Spleen (tissue), 11 donors: ENCODE data around the gene MGMT. TPM values are rescaled to one million over a fixed set of nuclear protein-coding genes. Genes with fewer than 3 reads are reported as not detected.

Experiments used
- DNase-seq: peaks from one replicate; pipeline ENCODE4 v3.0.0-alpha.2; 2020
- H3K27ac ChIP-seq, 8 donors: fragments of 200-600 bp; sonication (generic) in 7 of 8; 1 replicate in 4 of 8; 2 replicates in 4 of 8; pipeline versions ENCODE4 v1.5.0 to v1.8.0; 2016 to 2021; ENCODE audit warnings: inconsistent platforms in 4 of 8, mild to moderate bottlenecking in 4 of 8, moderate library complexity in 1 of 8
- H3K27me3 ChIP-seq, 7 donors: fragments of 200-600 bp; sonication (generic) in 6 of 7; replicated peaks in 1 of 7; 1 replicate in 4 of 7; 2 replicates in 3 of 7; pipeline versions ENCODE4 v1.5.0 to v1.8.0; 2016 to 2021; ENCODE audit warnings: inconsistent platforms in 3 of 7, mild to moderate bottlenecking in 1 of 7
- H3K36me3 ChIP-seq, 6 donors: fragments of 200-600 bp; sonication (generic) in 5 of 6; 1 replicate in 4 of 6; 2 replicates in 2 of 6; pipeline versions ENCODE4 v1.5.0 to v1.8.0; 2016 to 2021; ENCODE audit warnings: inconsistent platforms in 2 of 6
- H3K4me1 ChIP-seq, 6 donors: fragments of 200-600 bp; sonication (generic) in 5 of 6; 1 replicate in 3 of 6; 2 replicates in 3 of 6; pipeline versions ENCODE4 v1.5.0 to v1.8.0; 2016 to 2021; ENCODE audit warnings: inconsistent platforms in 3 of 6
- H3K4me3 ChIP-seq, 8 donors: fragments of 200-600 bp; sonication (generic) in 7 of 8; 1 replicate in 4 of 8; 2 replicates in 4 of 8; pipeline versions ENCODE4 v1.5.0 to v1.8.0; 2016 to 2021; ENCODE audit warnings: inconsistent platforms in 4 of 8, mild to moderate bottlenecking in 4 of 8, moderate library complexity in 2 of 8
- H3K9me3 ChIP-seq, 8 donors: fragments of 200-600 bp; sonication (generic) in 7 of 8; 1 replicate in 4 of 8; 2 replicates in 4 of 8; pipeline versions ENCODE4 v1.5.0 to v1.8.0; 2016 to 2021; ENCODE audit warnings: inconsistent platforms in 4 of 8
- POLR2A ChIP-seq, 3 donors: fragments of 450-650 bp; IDR thresholded peaks; one replicate each; pipeline ENCODE4 v1.5.1; 2017; ENCODE audit warnings: antibody characterized with exemption in 3 of 3, mild to moderate bottlenecking in 1 of 3
- POLR2AphosphoS5 ChIP-seq, 3 donors: sonication (generic); formaldehyde crosslinking; IDR thresholded peaks; one replicate each; pipeline ENCODE4 v1.5.1; 2017; ENCODE audit warnings: antibody characterized with exemption in 3 of 3
- WGBS, 5 donors: extraction: QIAGEN DNeasy Blood & Tissue Kit in 3 of 5; methylation state at CpG; one replicate each; pipeline versions ENCODE4 v1.1.5 to v1.1.7; 2013 to 2018; 5-methylcytosine and 5-hydroxymethylcytosine counted together
- intact Hi-C: fragments of 100-400 bp; cut with DNase I; formaldehyde crosslinking; loops from one replicate; pipeline ENCODE4 v1.15.0; 2023; ENCODE audit warnings: low total_unique reads
- polyA plus RNA-seq, 3 donors: library from polyadenylated mRNA; stranded (reverse); fragments of 200-250 nt; gene quantifications; one replicate each; pipeline ENCODE4 v1.2.1, GENCODE V29; 2013
- total RNA-seq, 7 donors: library from RNA; depleted of rRNA in 3 of 7; stranded (reverse); fragments of >200 nt in 3 of 7; fragmentation: NEBNext Ultra II Directional in 4 of 7; extraction: Animal tissue kit (Norgen Biotek cat#: 25700) in 4 of 7; gene quantifications; one replicate each; pipeline versions ENCODE4 v1.1.0 to v1.2.1, GENCODE V29; 2016 to 2021
- TF ChIP-seq, protein P1 (sequence below), 11 experiments: fragments of 200-600 bp in 7 of 11; fragments of 450-650 bp in 4 of 11; sonication (generic) in 4 of 11; IDR thresholded peaks in 8 of 11; conservative IDR thresholded peaks in 3 of 11; 1 replicate in 7 of 11; 2 replicates in 4 of 11; pipeline versions ENCODE4 v1.4.0 to v1.8.0; 2016 to 2021; ENCODE audit warnings: antibody characterized with exemption in 11 of 11, inconsistent platforms in 4 of 11, mild to moderate bottlenecking in 1 of 11
- donor health status: healthy with polysubstance abuse.
- donor health status: DM: no; HTN: no; CAD: no; lungs with moderate emphysema.
- donor health status: DM: no; HTN: no; CAD: no.
- donor health status: Bipolar disorder and iron deficiency.
- donor health status: healthy.
- donor health status: DM: no; HTN: no; CAD: no.
- donor health status: DM: yes; HTN: yes; CAD: no.

The MGMT gene
- total and polyA plus RNA-seq, 10 donors, result 14.3 to 33.4 (median 21.7) TPM

DNA sequence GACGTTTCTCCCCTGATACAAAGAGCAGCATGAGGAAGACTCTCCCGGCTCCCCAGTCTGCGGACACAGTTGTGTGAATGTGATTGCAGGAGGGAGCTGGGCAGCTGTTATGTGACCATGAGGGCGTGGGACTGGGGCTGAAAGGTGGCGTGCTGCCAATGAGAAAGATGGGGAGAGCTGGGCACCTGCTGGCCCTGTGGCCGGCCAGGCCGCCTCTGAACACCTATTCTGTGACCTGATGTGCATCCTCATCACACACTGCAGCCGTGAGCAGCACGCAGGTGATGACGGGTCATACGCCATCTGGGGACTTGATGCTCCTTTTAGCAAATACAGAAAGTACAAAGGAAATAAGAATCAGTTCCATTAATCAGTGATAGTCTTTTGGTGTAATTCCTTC is 86.9 kb downstream of the MGMT start:
- no peak overlapping the region for H3K27ac ChIP-seq
- H3K9me3 ChIP-seq, result no peaks in the 10 kb centered on the region
- peaks cover 0 to 18% (median 0%) of the 10 kb centered on the region in 6 donors for H3K36me3 ChIP-seq
- 92 to 96% (median 96%) methylated on average over 9 to 11 of the region's 11 CpGs for WGBS, 5 donors
- no peaks in the 10 kb centered on the region for H3K27me3 ChIP-seq
- intact Hi-C loops, result no loop called here
- DNase-seq, result no peak
- no peak for TF ChIP-seq POLR2A (IDR thresholded peaks at IDR 0.05)
- TF ChIP-seq, protein P1, sequence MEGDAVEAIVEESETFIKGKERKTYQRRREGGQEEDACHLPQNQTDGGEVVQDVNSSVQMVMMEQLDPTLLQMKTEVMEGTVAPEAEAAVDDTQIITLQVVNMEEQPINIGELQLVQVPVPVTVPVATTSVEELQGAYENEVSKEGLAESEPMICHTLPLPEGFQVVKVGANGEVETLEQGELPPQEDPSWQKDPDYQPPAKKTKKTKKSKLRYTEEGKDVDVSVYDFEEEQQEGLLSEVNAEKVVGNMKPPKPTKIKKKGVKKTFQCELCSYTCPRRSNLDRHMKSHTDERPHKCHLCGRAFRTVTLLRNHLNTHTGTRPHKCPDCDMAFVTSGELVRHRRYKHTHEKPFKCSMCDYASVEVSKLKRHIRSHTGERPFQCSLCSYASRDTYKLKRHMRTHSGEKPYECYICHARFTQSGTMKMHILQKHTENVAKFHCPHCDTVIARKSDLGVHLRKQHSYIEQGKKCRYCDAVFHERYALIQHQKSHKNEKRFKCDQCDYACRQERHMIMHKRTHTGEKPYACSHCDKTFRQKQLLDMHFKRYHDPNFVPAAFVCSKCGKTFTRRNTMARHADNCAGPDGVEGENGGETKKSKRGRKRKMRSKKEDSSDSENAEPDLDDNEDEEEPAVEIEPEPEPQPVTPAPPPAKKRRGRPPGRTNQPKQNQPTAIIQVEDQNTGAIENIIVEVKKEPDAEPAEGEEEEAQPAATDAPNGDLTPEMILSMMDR (IDR thresholded peaks at IDR 0.05 in 8 of 11, conservative IDR thresholded peaks at IDR 0.05 in 3 of 11), result no peak
- no peak for TF ChIP-seq POLR2AphosphoS5 (IDR thresholded peaks at IDR 0.05)
- H3K4me1 ChIP-seq, result peaks cover 0 to 11% (median 0%) of the 10 kb centered on the region in 6 donors
- no peak overlapping the region for H3K4me3 ChIP-seq

DNA sequence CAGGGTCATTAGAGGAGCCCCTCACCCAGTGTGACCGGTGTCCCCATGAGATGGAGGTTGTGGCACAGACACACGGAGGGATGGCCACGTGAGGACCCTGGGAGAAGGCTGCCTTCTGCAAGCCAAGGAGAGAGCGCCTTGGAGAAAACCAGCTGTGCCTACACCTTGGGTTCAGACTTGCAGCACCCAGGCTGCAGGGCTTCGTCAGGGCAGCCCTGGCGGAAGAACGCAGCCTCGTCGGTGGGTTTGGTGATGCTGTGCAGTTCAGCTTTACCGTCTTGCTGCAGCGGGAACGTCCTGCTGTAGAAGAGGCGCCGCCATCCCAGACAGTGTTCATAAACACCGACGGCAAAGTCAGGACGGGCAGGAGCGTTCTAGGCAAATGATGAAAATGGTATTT is 89.3 kb downstream of the MGMT start:
- Histone ChIP-seq H3K9me3 (no peaks in the 10 kb centered on the region), H3K27ac (no peak overlapping the region), H3K4me3 (no peak overlapping the region), H3K36me3 (peaks cover 0 to 13% (median 0%) of the 10 kb centered on the region in 6 donors), H3K4me1 (peaks cover 0 to 11% (median 0%) of the 10 kb centered on the region in 6 donors), H3K27me3 (no peaks in the 10 kb centered on the region)
- intact Hi-C loops, result no loop called here
- TF ChIP-seq, protein P1 (IDR thresholded peaks at IDR 0.05 in 8 of 11, conservative IDR thresholded peaks at IDR 0.05 in 3 of 11), result no peak
- TF ChIP-seq POLR2A (IDR thresholded peaks at IDR 0.05), result no peak
- no peak for DNase-seq
- WGBS, 5 donors, result 95 to 98% (median 96%) methylated on average over 17 to 18 of the region's 18 CpGs

DNA sequence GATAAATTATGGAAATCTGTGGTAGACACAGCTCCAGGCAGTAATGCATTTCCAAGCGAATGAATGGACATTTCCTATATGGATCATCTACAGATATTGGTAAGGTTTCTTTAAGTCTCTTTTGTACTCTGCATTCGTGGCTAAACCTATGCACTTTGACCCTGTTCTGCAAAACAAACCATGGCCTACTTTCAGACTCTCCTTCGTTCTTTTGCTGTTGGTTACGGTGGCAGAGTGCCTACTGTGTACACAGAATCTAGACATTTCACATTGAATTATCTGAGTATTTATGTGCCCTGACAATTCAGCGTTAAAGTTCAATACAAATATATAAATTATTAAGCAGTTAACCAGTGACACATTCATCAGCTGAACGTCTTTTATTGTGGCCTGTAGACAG is 93.3 kb downstream of the MGMT start:
- TF ChIP-seq POLR2AphosphoS5 (IDR thresholded peaks at IDR 0.05) (no peak), POLR2A (IDR thresholded peaks at IDR 0.05) (no peak)
- Histone ChIP-seq H3K27me3 (no peaks in the 10 kb centered on the region), H3K4me1 (no peaks in the 10 kb centered on the region), H3K27ac (no peak overlapping the region), H3K9me3 (peaks cover 0 to 3% (median 0%) of the 10 kb centered on the region in 8 donors), H3K36me3 (peaks cover 0 to 9% (median 0%) of the 10 kb centered on the region in 6 donors), H3K4me3 (no peak overlapping the region)
- intact Hi-C loops, result no loop called here
- no peak for DNase-seq
- 90 to 96% (median 91%) methylated on average over 6 of the region's 6 CpGs for WGBS, 5 donors

DNA sequence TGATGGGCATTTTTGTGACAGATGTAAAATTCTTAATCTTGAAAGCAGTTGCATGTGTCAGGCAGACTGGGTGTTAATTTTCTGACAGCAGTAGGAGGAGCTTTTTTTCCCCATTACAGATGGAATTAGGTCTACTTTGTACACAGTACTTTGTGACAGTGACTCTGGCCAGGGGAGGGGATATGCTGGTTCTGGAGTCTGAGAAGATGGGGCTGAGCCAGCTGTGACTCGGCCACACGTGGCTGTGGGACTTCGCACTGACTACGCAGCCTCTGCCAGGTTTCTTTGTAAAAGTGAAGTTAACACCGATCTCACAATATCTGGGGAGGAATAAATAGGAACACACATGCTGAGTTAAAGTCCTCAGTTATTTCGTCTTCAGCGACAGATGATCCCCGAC is 95.4 kb downstream of the MGMT start:
- H3K27me3 ChIP-seq, result no peaks in the 10 kb centered on the region
- no peak for TF ChIP-seq POLR2AphosphoS5 (IDR thresholded peaks at IDR 0.05)
- TF ChIP-seq, protein P1 (IDR thresholded peaks at IDR 0.05 in 8 of 11, conservative IDR thresholded peaks at IDR 0.05 in 3 of 11), result no peak
- TF ChIP-seq POLR2A (IDR thresholded peaks at IDR 0.05), result no peak
- no peak overlapping the region for H3K27ac ChIP-seq
- H3K9me3 ChIP-seq, result peaks cover 0 to 3% (median 0%) of the 10 kb centered on the region in 8 donors
- peaks cover 0 to 22% (median 4%) of the 10 kb centered on the region in 6 donors for H3K36me3 ChIP-seq
- no peaks in the 10 kb centered on the region for H3K4me1 ChIP-seq
- intact Hi-C loops, result no loop called here
- DNase-seq, result no peak
- WGBS, 5 donors, result 89 to 98% (median 95%) methylated on average over 8 of the region's 8 CpGs
- no peak overlapping the region for H3K4me3 ChIP-seq

DNA sequence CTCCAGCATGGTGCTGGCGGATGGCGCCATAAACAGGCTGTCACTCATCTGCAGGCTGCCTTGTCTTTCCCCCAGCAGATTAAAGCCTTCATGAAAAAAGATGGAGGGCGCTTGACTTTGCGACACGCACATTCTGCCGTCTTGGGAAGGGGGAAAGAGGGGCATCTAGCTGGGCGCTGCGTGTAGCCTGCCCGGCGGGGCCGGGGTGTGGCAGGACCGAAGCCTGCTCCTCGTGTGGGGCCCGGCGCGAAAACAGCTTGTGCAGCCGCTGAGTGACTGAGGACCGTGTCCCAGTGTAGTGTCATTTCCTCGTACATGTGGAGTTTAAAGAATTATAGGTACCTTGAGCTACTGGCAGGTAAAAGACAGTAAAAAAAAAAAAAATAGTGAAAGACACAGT is 97.9 kb downstream of the MGMT start:
- intact Hi-C loops, result no loop called here
- WGBS, 5 donors, result 94 to 98% (median 97%) methylated on average over 19 of the region's 19 CpGs
- no peak for DNase-seq
- Histone ChIP-seq H3K27ac (no peak overlapping the region), H3K4me3 (no peak overlapping the region), H3K27me3 (no peaks in the 10 kb centered on the region), H3K36me3 (peaks cover 0 to 22% (median 4%) of the 10 kb centered on the region in 6 donors), H3K4me1 (no peaks in the 10 kb centered on the region), H3K9me3 (peaks cover 0 to 3% (median 0%) of the 10 kb centered on the region in 8 donors)
- TF ChIP-seq, protein P1 (IDR thresholded peaks at IDR 0.05 in 8 of 11, conservative IDR thresholded peaks at IDR 0.05 in 3 of 11), result no peak
- no peak for TF ChIP-seq POLR2A (IDR thresholded peaks at IDR 0.05)
